IMR-90 (cell line): ENCODE measurements around the gene FNDC11. TPM values are rescaled to one million over a fixed set of nuclear protein-coding genes. Genes with fewer than 3 reads are reported as not detected.
A peak's percentile ranks its signal among the peaks of the same experiment; 100 is the strongest.

Source experiments
- ATAC-seq: fragments of 200-7000 bp; cut with Tn5 transposase; 2 replicates; pipeline ENCODE4 v1.9.1; 2020; ENCODE audit warnings: low read depth, mild to moderate bottlenecking, moderate library complexity
- BruUV-seq: library from RNA; stranded (reverse); fragments of 400-500 nt; replicated peaks from 2 replicates; lab custom pipeline; 2021; lab: Mats Ljungman, UMichigan
- CTCF ChIA-PET: fragments of 300-600 bp; formaldehyde crosslinking; extraction: SDS; loops from one replicate; lab custom pipeline; 2021; ENCODE audit warnings: antibody characterized with exemption; lab: Yijun Ruan, JAX
- POLR2A ChIA-PET: fragments of 300-600 bp; sonication (Branson Sonifier 250); formaldehyde crosslinking; loops from one replicate; lab custom pipeline; 2022; ENCODE audit warnings: antibody characterized with exemption; ENCODE audit not compliant: unreplicated experiment; lab: Charles Lee
- DNase-seq: peaks from one replicate; pipeline ENCODE4 v3.0.0; 2013
- H2AFZ ChIP-seq: replicated peaks from 2 replicates; pipeline ENCODE3; 2013; ENCODE audit warnings: low read length, mild to moderate bottlenecking; ENCODE audit not compliant: poor library complexity
- H2AK5ac ChIP-seq: 2 replicates; pipeline ENCODE4 v1.6.1; 2013; ENCODE audit warnings: low read depth, low read length, inconsistent platforms
- H2AK9ac ChIP-seq: replicated peaks from 2 replicates; pipeline ENCODE3; 2013; ENCODE audit warnings: mild to moderate bottlenecking, low read depth, low read length, moderate library complexity; ENCODE audit not compliant: poor library complexity
- H2BK120ac ChIP-seq: 2 replicates; pipeline ENCODE4 v1.6.1; 2013; ENCODE audit warnings: low read depth, low read length, inconsistent platforms
- H2BK15ac ChIP-seq: 3 replicates; pipeline ENCODE4 v1.6.1; 2013; ENCODE audit warnings: low read depth, low read length, inconsistent platforms
- H2BK20ac ChIP-seq: 2 replicates; pipeline ENCODE4 v1.6.1; 2013; ENCODE audit warnings: low read depth, mild to moderate bottlenecking, inconsistent platforms, low read length, moderate library complexity
- H2BK5ac ChIP-seq: 2 replicates; pipeline ENCODE4 v1.6.1; 2013; ENCODE audit warnings: mild to moderate bottlenecking, low read depth, low read length, inconsistent platforms; ENCODE audit not compliant: poor library complexity, severe bottlenecking
- H3K14ac ChIP-seq: replicated peaks from 2 replicates; pipeline ENCODE4 v1.6.1; 2013; ENCODE audit warnings: low read depth, low read length, inconsistent platforms
- H3K18ac ChIP-seq: 2 replicates; pipeline ENCODE4 v1.6.1; 2013; ENCODE audit warnings: low read depth, low read length, control low read depth
- H3K23ac ChIP-seq: 2 replicates; pipeline ENCODE4 v1.6.1; 2013; ENCODE audit warnings: low read depth, low read length, inconsistent platforms
- H3K27ac ChIP-seq: 2 replicates; pipeline ENCODE4 v1.5.1; 2013; ENCODE audit warnings: mild to moderate bottlenecking, control low read depth, low read length; ENCODE audit not compliant: insufficient read depth
- H3K27me3 ChIP-seq: 2 replicates; pipeline ENCODE4 v1.6.1; 2013; ENCODE audit warnings: low read length; ENCODE audit not compliant: control insufficient read depth, insufficient read depth
- H3K36me3 ChIP-seq: 2 replicates; pipeline ENCODE4 v1.6.1; 2013; ENCODE audit warnings: low read length, mixed read lengths; ENCODE audit not compliant: control insufficient read depth, insufficient read depth
- H3K4ac ChIP-seq: 2 replicates; pipeline ENCODE4 v1.6.1; 2013; ENCODE audit warnings: low read depth, low read length, inconsistent platforms
- H3K4me1 ChIP-seq: 2 replicates; pipeline ENCODE4 v1.6.1; 2013; ENCODE audit warnings: low read length, mixed read lengths; ENCODE audit not compliant: control insufficient read depth, insufficient read depth
- H3K4me2 ChIP-seq: 2 replicates; pipeline ENCODE4 v1.6.1; 2013; ENCODE audit warnings: low read depth, mild to moderate bottlenecking, control low read depth, low read length, moderate library complexity
- H3K4me3 ChIP-seq: 2 replicates; pipeline ENCODE4 v1.5.1; 2013; ENCODE audit warnings: low read depth, mild to moderate bottlenecking, control low read depth, low read length, moderate library complexity; ENCODE audit not compliant: insufficient read depth
- H3K56ac ChIP-seq: 2 replicates; pipeline ENCODE4 v1.6.1; 2013; ENCODE audit warnings: low read length, inconsistent platforms; ENCODE audit not compliant: insufficient read depth; ENCODE audit errors: extremely low read depth
- H3K79me1 ChIP-seq, 2 experiments: 2 replicates each; pipeline ENCODE4 v1.6.1; 2013; ENCODE audit warnings: low read length in 2 of 2, inconsistent platforms in 1 of 2, low read depth in 1 of 2
- H3K9ac ChIP-seq: 2 replicates; pipeline ENCODE4 v1.6.1; 2013; ENCODE audit warnings: low read depth, low read length, control low read depth
- H3K9me1 ChIP-seq: 2 replicates; pipeline ENCODE4 v1.6.1; 2013; ENCODE audit warnings: low read length, inconsistent platforms; ENCODE audit not compliant: insufficient read depth
- H3K9me3 ChIP-seq: 2 replicates; pipeline ENCODE4 v1.6.1; 2013; ENCODE audit warnings: low read length; ENCODE audit not compliant: control insufficient read depth, insufficient read depth
- H4K20me1 ChIP-seq: 2 replicates; pipeline ENCODE4 v1.6.1; 2013; ENCODE audit warnings: low read length, inconsistent platforms; ENCODE audit not compliant: insufficient read depth
- H4K5ac ChIP-seq: 2 replicates; pipeline ENCODE4 v1.6.1; 2013; ENCODE audit warnings: mild to moderate bottlenecking, low read depth, low read length, control low read depth
- H4K8ac ChIP-seq, 2 experiments: 2 replicates each; pipeline ENCODE4 v1.6.1; 2013; ENCODE audit warnings: low read depth in 2 of 2, low read length in 2 of 2, control low read depth in 1 of 2, inconsistent platforms in 1 of 2
- H4K91ac ChIP-seq: 2 replicates; pipeline ENCODE4 v1.6.1; 2013; ENCODE audit warnings: low read depth, low read length, inconsistent platforms; ENCODE audit not compliant: insufficient read depth
- BHLHE40 ChIP-seq: fragments of 150-350 bp; IDR thresholded peaks from 2 replicates; pipeline ENCODE4 v1.6.1; 2016; ENCODE audit warnings: mild to moderate bottlenecking, low read depth, low read length
- CEBPB ChIP-seq: IDR thresholded peaks from 2 replicates; pipeline ENCODE4 v1.6.1; 2012; ENCODE audit warnings: low read depth, low read length, improper control_type of control experiment
- CHD1 ChIP-seq: IDR thresholded peaks from 2 replicates; pipeline ENCODE4 v1.6.1; 2012; ENCODE audit warnings: low read depth, low read length, improper control_type of control experiment
- CTCF ChIP-seq: conservative IDR thresholded peaks from 2 replicates; pipeline ENCODE4 v1.5.1; 2012; ENCODE audit warnings: mild to moderate bottlenecking, low read depth, low read length, improper control_type of control experiment
- FOS ChIP-seq: fragments of 150-350 bp; IDR thresholded peaks from 2 replicates; pipeline ENCODE4 v1.6.1; 2016; ENCODE audit warnings: low read depth, low read length
- MAFK ChIP-seq: IDR thresholded peaks from 2 replicates; pipeline ENCODE4 v1.6.1; 2012; ENCODE audit warnings: low read depth, low read length, improper control_type of control experiment
- MAZ ChIP-seq: IDR thresholded peaks from 2 replicates; pipeline ENCODE4 v1.6.1; 2012; ENCODE audit warnings: low read depth, mild to moderate bottlenecking, low read length, improper control_type of control experiment, moderate library complexity, borderline replicate concordance
- MXI1 ChIP-seq: IDR thresholded peaks from 2 replicates; pipeline ENCODE4 v1.6.1; 2012; ENCODE audit warnings: low read depth, mild to moderate bottlenecking, low read length, moderate library complexity, borderline replicate concordance
- NFE2L2 ChIP-seq: fragments of 150-350 bp; IDR thresholded peaks from 2 replicates; pipeline ENCODE4 v1.6.1; 2016; ENCODE audit warnings: low read depth, mild to moderate bottlenecking, low read length
- POLR2A ChIP-seq: IDR thresholded peaks from 2 replicates; pipeline ENCODE4 v1.6.1; 2012; ENCODE audit warnings: mild to moderate bottlenecking, low read depth, low read length
- RAD21 ChIP-seq: IDR thresholded peaks from 2 replicates; pipeline ENCODE4 v1.6.1; 2012; ENCODE audit warnings: low read length, improper control_type of control experiment
- RCOR1 ChIP-seq: IDR thresholded peaks from 2 replicates; pipeline ENCODE4 v1.6.1; 2012; ENCODE audit warnings: mild to moderate bottlenecking, low read length, improper control_type of control experiment; ENCODE audit not compliant: insufficient replicate concordance
- RFX5 ChIP-seq: IDR thresholded peaks from 2 replicates; pipeline ENCODE4 v1.8.0; 2012; ENCODE audit warnings: low read depth, mild to moderate bottlenecking, low read length, moderate library complexity
- SMC3 ChIP-seq: fragments of 150-350 bp; IDR thresholded peaks from 2 replicates; pipeline ENCODE4 v1.6.1; 2016; ENCODE audit warnings: low read depth, mild to moderate bottlenecking, antibody characterized with exemption, low read length, moderate library complexity
- USF2 ChIP-seq: fragments of 150-350 bp; IDR thresholded peaks from 2 replicates; pipeline ENCODE4 v1.6.1; 2017; ENCODE audit warnings: mild to moderate bottlenecking, antibody characterized with exemption, low read length, low read depth
- WGBS, 2 experiments: methylation state at CpG; one replicate each; pipeline versions ENCODE4 v1.1.5 to v1.1.7; 2013; ENCODE audit warnings: missing lambda C conversion rate in 2 of 2; ENCODE audit not compliant: insufficient read length in 1 of 2; ENCODE audit errors: extremely low coverage in 2 of 2; 5-methylcytosine and 5-hydroxymethylcytosine counted together
- dilution Hi-C: fragments of 300-500 bp; cut with HindIII; formaldehyde crosslinking; loops from one replicate; pipeline ENCODE4 v1.14.3; 2018; ENCODE audit warnings: low sequenced_read_pairs; ENCODE audit not compliant: unreplicated experiment
- in situ Hi-C: fragments of 300-500 bp; cut with MboI; formaldehyde crosslinking; loops from 3 replicates; pipeline ENCODE4 v1.14.3; 2019; ENCODE audit warnings: low sequenced_read_pairs, inconsistent platforms, mixed read lengths
- intact Hi-C: fragments of 100-400 bp; cut with micrococcal nuclease; formaldehyde crosslinking; loops from 2 replicates; pipeline ENCODE4 v1.10.0; 2022
- polyA plus RNA-seq, 3 experiments: library from polyadenylated mRNA; depleted of rRNA; stranded (reverse); fragments of >200 nt; gene quantifications; 2 replicates each; pipeline ENCODE4 v1.2.3, GENCODE V29; 2012; ENCODE audit warnings: low replicate concordance in 1 of 3
- total RNA-seq: library from RNA; depleted of rRNA; stranded (reverse); fragments of >200 nt; gene quantifications from 2 replicates; pipeline ENCODE4 v1.2.3, GENCODE V29; 2012
- TF ChIP-seq, protein P1 (sequence below): fragments of 150-350 bp; IDR thresholded peaks from 2 replicates; pipeline ENCODE4 v1.6.1; 2016; ENCODE audit warnings: low read depth, mild to moderate bottlenecking, low read length, moderate library complexity, borderline replicate concordance

FNDC11 gene
- total and polyA plus RNA-seq, 2 of the 4 experiments (the other 2 are of a cell fraction): 0.36 to 1.0 TPM

- ChIA-PET CTCF (no interaction called here), POLR2A (interaction anchor here (0.6 kb wide), 1 partner anchor 15 kb away, joined by 6 read pairs; no protein-coding TSS in a partner anchor)
- Histone ChIP-seq H3K18ac (no peak overlapping the region), H3K4me1 (peaks cover 10% of the 10 kb centered on the region), H3K4me2 (peak overlapping the region; percentile 76), H2BK120ac (no peak overlapping the region), H2AK9ac (peak overlapping the region; percentile 99), H3K9me1 (peaks cover 3% of the 10 kb centered on the region; the same call in 1 of the 2 replicates), H4K5ac (no peak overlapping the region), H4K8ac (peak overlapping the region in 1 of 2 experiments; percentile 40; a peak in 2 of 4 replicates), H3K23ac (peak overlapping the region; percentile 82), H2BK20ac (no peak overlapping the region), H2BK15ac (no peak overlapping the region), H3K79me1 (peaks cover 4 to 13% of the 10 kb centered on the region in 2 experiments), H3K14ac (peak overlapping the region; percentile 75), H2AFZ (peak overlapping the region; percentile 76), H3K36me3 (peaks cover 7% of the 10 kb centered on the region; the same call in 1 of the 2 replicates), H3K9me3 (no peaks in the 10 kb centered on the region), H3K56ac (peak overlapping the region; percentile 35), H3K4ac (peak overlapping the region; percentile 60; the same call in 1 of the 2 replicates), H2AK5ac (peak overlapping the region; percentile 67), H3K27ac (peak overlapping the region; percentile 75), H3K4me3 (peak overlapping the region; percentile 85), H3K27me3 (no peaks in the 10 kb centered on the region), H2BK5ac (no peak overlapping the region), H3K9ac (peak overlapping the region; percentile 95), H4K20me1 (no peaks in the 10 kb centered on the region), H4K91ac (no peak overlapping the region)
- WGBS, 2 experiments: 0% methylated on average over 3 of the region's 24 CpGs; no CpG with 5 or more reads in 1 of the 2 experiments
- TF ChIP-seq CHD1 (no peak), POLR2A (no peak), CEBPB (no peak), BHLHE40 (no peak), RAD21 (no peak), MXI1 (no peak), CTCF (no peak), NFE2L2 (no peak), USF2 (no peak), RCOR1 (no peak), FOS (no peak), MAFK (no peak), MAZ (no peak), RFX5 (no peak), SMC3 (no peak)
- TF ChIP-seq, protein P1, sequence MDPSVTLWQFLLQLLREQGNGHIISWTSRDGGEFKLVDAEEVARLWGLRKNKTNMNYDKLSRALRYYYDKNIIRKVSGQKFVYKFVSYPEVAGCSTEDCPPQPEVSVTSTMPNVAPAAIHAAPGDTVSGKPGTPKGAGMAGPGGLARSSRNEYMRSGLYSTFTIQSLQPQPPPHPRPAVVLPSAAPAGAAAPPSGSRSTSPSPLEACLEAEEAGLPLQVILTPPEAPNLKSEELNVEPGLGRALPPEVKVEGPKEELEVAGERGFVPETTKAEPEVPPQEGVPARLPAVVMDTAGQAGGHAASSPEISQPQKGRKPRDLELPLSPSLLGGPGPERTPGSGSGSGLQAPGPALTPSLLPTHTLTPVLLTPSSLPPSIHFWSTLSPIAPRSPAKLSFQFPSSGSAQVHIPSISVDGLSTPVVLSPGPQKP: no peak
- in situ Hi-C loops: no loop called here
- ATAC-seq (peak; percentile 59), DNase-seq (no peak)
- intact Hi-C loops: loop anchor here (2.0 kb wide), 1 partner anchor 19 kb away; the partner anchor contains the start of gene FNDC11
- dilution Hi-C loops: no loop called here
- BruUV-seq: no TSS peak
Measured at GRCh38 chr20:63573647-63574131, 19.7 kb downstream of the FNDC11 start.
